K562 (cell line): ENCODE results near the gene MARK3. TPM values are rescaled to one million over a fixed set of nuclear protein-coding genes. Genes with fewer than 3 reads are reported as not detected.

Source experiments
- ATF1 ChIP-seq, 2 experiments: fragments of 450-650 bp in 1 of 2; IDR thresholded peaks; 2 replicates each; pipeline ENCODE4 v1.6.1; 2016; ENCODE audit warnings: missing compliant biosample characterization in 1 of 2, missing genetic modification characterization in 1 of 2
- C11orf30 ChIP-seq: fragments of 450-650 bp; IDR thresholded peaks from 2 replicates; pipeline ENCODE4 v1.6.1; 2016; ENCODE audit warnings: low read depth, mild to moderate bottlenecking
- CEBPG ChIP-seq, 3 experiments: fragments of 200-800 bp in 1 of 3; sonication (Bioruptor generic) in 1 of 3; sonication (generic) in 1 of 3; formaldehyde crosslinking in 1 of 3; IDR thresholded peaks in 2 of 3; conservative IDR thresholded peaks in 1 of 3; 2 replicates each; pipeline versions ENCODE4 v1.6.1 to v1.8.0; 2016 to 2022; ENCODE audit warnings: missing compliant biosample characterization in 2 of 3, missing genetic modification characterization in 2 of 3, mild to moderate bottlenecking in 1 of 3, missing genetic modification reagents in 1 of 3
- DACH1 ChIP-seq: fragments of 450-650 bp; IDR thresholded peaks from 2 replicates; pipeline ENCODE4 v1.6.1; 2018; ENCODE audit not compliant: partially characterized antibody
- FOXP1 ChIP-seq: sonication (generic); formaldehyde crosslinking; IDR thresholded peaks from 2 replicates; pipeline ENCODE4 v1.8.0; 2022; ENCODE audit warnings: mild to moderate bottlenecking, missing genetic modification reagents
- JUND ChIP-seq, 2 experiments: IDR thresholded peaks; 2 replicates in 1 of 2; 3 replicates in 1 of 2; pipeline ENCODE4 v1.6.1; 2011; ENCODE audit warnings: borderline replicate concordance in 2 of 2, low read depth in 2 of 2, low read length in 2 of 2, improper control_type of control experiment in 1 of 2, missing biosample characterization in 1 of 2, missing genetic modification characterization in 1 of 2, missing genetic modification reagents in 1 of 2
- MITF ChIP-seq: IDR thresholded peaks from 2 replicates; pipeline ENCODE4 v1.6.1; 2014; ENCODE audit warnings: antibody characterized with exemption
- RB1 ChIP-seq: fragments of 450-650 bp; IDR thresholded peaks from 2 replicates; pipeline ENCODE4 v1.6.1; 2017; ENCODE audit warnings: low read depth, mild to moderate bottlenecking
- TCF7 ChIP-seq: sonication (generic); IDR thresholded peaks from 2 replicates; pipeline ENCODE4 v1.6.1; 2016; ENCODE audit warnings: antibody characterized with exemption, borderline replicate concordance
- ZNF12 ChIP-seq: sonication (generic); formaldehyde crosslinking; IDR thresholded peaks from 2 replicates; pipeline ENCODE4 v1.4.0; 2020; ENCODE audit warnings: mild to moderate bottlenecking, missing genetic modification reagents
- ZNF184 ChIP-seq: sonication (generic); formaldehyde crosslinking; IDR thresholded peaks from 2 replicates; pipeline ENCODE4 v1.5.0; 2020; ENCODE audit warnings: missing genetic modification reagents
- ZNF253 ChIP-seq: fragments of 250-450 bp; sonication (Bioruptor Pico); conservative IDR thresholded peaks from 2 replicates; pipeline ENCODE4 v1.6.1; 2021; ENCODE audit warnings: mild to moderate bottlenecking
- polyA plus RNA-seq, 8 experiments: library from polyadenylated mRNA; depleted of rRNA in 4 of 8; stranded (reverse) in 5 of 8; unstranded in 3 of 8; fragments of >200 nt; fragmentation: Nextera tagmentation in 2 of 8; fragmentation: Illumina TruSeq in 1 of 8; extraction: Ambion mirVana in 2 of 8; extraction: Trizol in 1 of 8; gene quantifications; 2 replicates each; pipeline versions ENCODE4 v1.2.1 to v1.2.3, GENCODE V29; 2011 to 2014; ENCODE audit warnings: inconsistent platforms in 1 of 8, missing spikeins in 1 of 8
- total RNA-seq, 7 experiments: library from RNA; depleted of rRNA in 6 of 7; stranded (reverse); fragments of >200 nt in 6 of 7; fragmentation: Illumina TruSeq in 2 of 7; extraction: Trizol in 2 of 7; gene quantifications; 2 replicates each; pipeline versions ENCODE4 v1.2.1 to v1.2.3, GENCODE V29; 2011 to 2021; ENCODE audit warnings: low replicate concordance in 1 of 7
- TF ChIP-seq, protein P1 (sequence below): fragments of 450-650 bp; conservative IDR thresholded peaks from 2 replicates; pipeline ENCODE4 v1.6.1; 2016; ENCODE audit warnings: missing genetic modification characterization, low read depth, mild to moderate bottlenecking, control low read depth, missing compliant biosample characterization

The MARK3 gene
- total and polyA plus RNA-seq, 9 of the 15 experiments (the other 6 are each of a cell fraction or from before 2014, with no cell fraction given): 10.1 to 68.7 (median 56.3) TPM

DNA sequence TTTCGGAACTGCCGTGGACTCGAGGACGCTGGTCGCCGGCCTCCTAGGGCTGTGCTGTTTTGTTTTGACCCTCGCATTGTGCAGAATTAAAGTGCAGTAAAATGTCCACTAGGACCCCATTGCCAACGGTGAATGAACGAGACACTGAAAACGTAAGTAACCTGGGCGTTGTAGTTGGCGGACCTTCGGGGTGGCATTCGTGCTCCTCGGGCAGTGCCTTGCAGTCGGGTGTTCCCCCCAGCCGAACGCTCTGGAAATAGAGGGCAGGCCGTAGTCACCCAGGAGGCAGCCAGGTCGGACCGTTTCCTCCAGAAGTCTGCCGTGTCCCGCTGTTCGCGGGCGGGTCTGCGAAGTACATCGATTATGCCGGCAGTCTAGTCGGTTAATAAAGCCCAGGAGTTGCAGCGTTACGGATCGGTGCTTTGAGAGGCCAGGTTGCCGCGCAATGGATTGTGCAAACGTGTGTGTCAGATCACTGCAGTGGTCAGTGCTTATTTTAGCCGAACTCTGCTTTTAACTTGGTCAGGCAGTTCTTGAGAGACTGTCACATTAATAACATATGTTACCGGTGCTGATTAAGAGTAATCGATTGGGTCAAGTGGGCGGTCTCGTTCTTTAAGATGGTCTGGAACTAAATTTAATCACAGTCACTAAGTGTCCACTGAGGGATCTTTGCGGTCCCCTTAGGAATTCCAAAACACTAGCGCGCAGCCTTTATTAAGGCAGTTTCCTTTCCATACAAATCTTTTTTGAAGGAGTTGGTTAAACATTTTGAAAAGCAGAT lies 906 bp downstream of the MARK3 start (continued):
- no peak for TF ChIP-seq ZNF253 (CRISPR knock-in tag)
- no peak for TF ChIP-seq MITF
- TF ChIP-seq C11orf30: no peak
- no peak for TF ChIP-seq TCF7
- TF ChIP-seq JUND (IDR thresholded peaks at IDR 0.05; ENCODE audit: borderline replicate concordance, low read depth, low read length): no peak
- no peak for TF ChIP-seq JUND (tag; IDR thresholded peaks at IDR 0.05; ENCODE audit: borderline replicate concordance, low read depth, low read length)
- TF ChIP-seq, protein P1, sequence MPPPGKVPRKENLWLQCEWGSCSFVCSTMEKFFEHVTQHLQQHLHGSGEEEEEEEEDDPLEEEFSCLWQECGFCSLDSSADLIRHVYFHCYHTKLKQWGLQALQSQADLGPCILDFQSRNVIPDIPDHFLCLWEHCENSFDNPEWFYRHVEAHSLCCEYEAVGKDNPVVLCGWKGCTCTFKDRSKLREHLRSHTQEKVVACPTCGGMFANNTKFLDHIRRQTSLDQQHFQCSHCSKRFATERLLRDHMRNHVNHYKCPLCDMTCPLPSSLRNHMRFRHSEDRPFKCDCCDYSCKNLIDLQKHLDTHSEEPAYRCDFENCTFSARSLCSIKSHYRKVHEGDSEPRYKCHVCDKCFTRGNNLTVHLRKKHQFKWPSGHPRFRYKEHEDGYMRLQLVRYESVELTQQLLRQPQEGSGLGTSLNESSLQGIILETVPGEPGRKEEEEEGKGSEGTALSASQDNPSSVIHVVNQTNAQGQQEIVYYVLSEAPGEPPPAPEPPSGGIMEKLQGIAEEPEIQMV: no peak
- TF ChIP-seq FOXP1: peak; percentile 29; the same call in 1 of the 2 replicates
- TF ChIP-seq DACH1: peak; percentile 20
- TF ChIP-seq ATF1 (CRISPR knock-in tag; IDR thresholded peaks at IDR 0.05): no peak
- no peak for TF ChIP-seq ATF1 (tag; IDR thresholded peaks at IDR 0.05)
- TF ChIP-seq ZNF184 (CRISPR knock-in tag): no peak
- no peak for TF ChIP-seq RB1
- no peak; the same call in 1 of the 2 replicates for TF ChIP-seq CEBPG (CRISPR knock-in tag; IDR thresholded peaks at IDR 0.05)
- TF ChIP-seq CEBPG (tag; conservative IDR thresholded peaks at IDR 0.05 in 1 of 2, IDR thresholded peaks at IDR 0.05 in 1 of 2): 0 out of 4 replicates have a peak, but pooled peaks of 1 of the 2 experiments have one; percentile 9
- TF ChIP-seq ZNF12 (CRISPR knock-in tag): no peak
